Stimulated activated CD8-positive, alpha-beta memory T cell treated with anti-CD3 and anti-CD28 coated beads, Interleukin-4, amount 100 ng/mL, for 1 hour (primary cell): ENCODE results near the gene ZSCAN10.
"Not testable (repeated sequence)": the region's sequence is repeated elsewhere in the genome, so short reads cannot be mapped to it uniquely, and the experiment has no call there.

ENCODE experiments used
- DNase-seq, 2 donors: peaks; one replicate each; pipeline ENCODE4 v3.0.0-alpha.2; 2020; ENCODE audit warnings: low read depth in 2 of 2, low spot score in 1 of 2

ZSCAN10 gene

GRCh38 chr16:3098459-3099394 lies at the start of gene ZSCAN10:
TSS of gene ZSCAN10 (minus strand) at chr16:3099294. CDS start at chr16:3092937, 6,357 bp downstream.
- no peak for DNase-seq

- no peak for DNase-seq
These were observed 49.4 kb upstream of the ZSCAN10 start for GRCh38 chr16:3148256-3149192.

GRCh38 chr16:3147757-3148104 lies 48.6 kb upstream of the ZSCAN10 start:
- DNase-seq: no peak

- DNase-seq: no peak
These were observed 48.1 kb upstream of the ZSCAN10 start for GRCh38 chr16:3147046-3147756.

GRCh38 chr16:3145660-3146059 lies 46.6 kb upstream of the ZSCAN10 start:
- no peak for DNase-seq

GRCh38 chr16:3145151-3145550 lies 46.1 kb upstream of the ZSCAN10 start:
- no peak for DNase-seq

- no peak for DNase-seq
These were observed 45.4 kb upstream of the ZSCAN10 start for GRCh38 chr16:3144321-3144983.

GRCh38 chr16:3143598-3144320 lies 44.7 kb upstream of the ZSCAN10 start:
- DNase-seq: no peak

- no peak for DNase-seq
These were observed 44.1 kb upstream of the ZSCAN10 start for GRCh38 chr16:3143189-3143588.

- DNase-seq: no peak
These were observed 43.7 kb upstream of the ZSCAN10 start for GRCh38 chr16:3142770-3143169.

GRCh38 chr16:3142327-3142726 lies 43.2 kb upstream of the ZSCAN10 start:
- DNase-seq: no peak

- DNase-seq: no peak
These were observed 42.8 kb upstream of the ZSCAN10 start for GRCh38 chr16:3141781-3142311.

GRCh38 chr16:3140603-3141427 lies 41.7 kb upstream of the ZSCAN10 start:
- no peak for DNase-seq

- DNase-seq: not testable (repeated sequence)
These were observed 40.5 kb upstream of the ZSCAN10 start for GRCh38 chr16:3139561-3139960.

GRCh38 chr16:3138823-3139426 lies 39.8 kb upstream of the ZSCAN10 start:
- DNase-seq: no peak

- no peak for DNase-seq
These were observed 39.2 kb upstream of the ZSCAN10 start for GRCh38 chr16:3138342-3138741.

- DNase-seq: no peak
These were observed 38.2 kb upstream of the ZSCAN10 start for GRCh38 chr16:3137267-3137666.

- DNase-seq: no peak
These were observed 36.1 kb upstream of the ZSCAN10 start for GRCh38 chr16:3135126-3135715.
